CD4-positive, alpha-beta T cell treated with Interleukin-6 at 100 ng/mL for 8 hours (primary cell): Measurements from ENCODE around the gene SAMD15.
"Not testable (repeated sequence)": the region's sequence is repeated elsewhere in the genome, so short reads cannot be mapped to it uniquely, and the experiment has no call there.

ENCODE experiments used
- DNase-seq: peaks from one replicate; pipeline ENCODE4 v3.0.0-alpha.2; 2020; ENCODE audit warnings: mixed read lengths, low spot score

SAMD15 gene

DNA sequence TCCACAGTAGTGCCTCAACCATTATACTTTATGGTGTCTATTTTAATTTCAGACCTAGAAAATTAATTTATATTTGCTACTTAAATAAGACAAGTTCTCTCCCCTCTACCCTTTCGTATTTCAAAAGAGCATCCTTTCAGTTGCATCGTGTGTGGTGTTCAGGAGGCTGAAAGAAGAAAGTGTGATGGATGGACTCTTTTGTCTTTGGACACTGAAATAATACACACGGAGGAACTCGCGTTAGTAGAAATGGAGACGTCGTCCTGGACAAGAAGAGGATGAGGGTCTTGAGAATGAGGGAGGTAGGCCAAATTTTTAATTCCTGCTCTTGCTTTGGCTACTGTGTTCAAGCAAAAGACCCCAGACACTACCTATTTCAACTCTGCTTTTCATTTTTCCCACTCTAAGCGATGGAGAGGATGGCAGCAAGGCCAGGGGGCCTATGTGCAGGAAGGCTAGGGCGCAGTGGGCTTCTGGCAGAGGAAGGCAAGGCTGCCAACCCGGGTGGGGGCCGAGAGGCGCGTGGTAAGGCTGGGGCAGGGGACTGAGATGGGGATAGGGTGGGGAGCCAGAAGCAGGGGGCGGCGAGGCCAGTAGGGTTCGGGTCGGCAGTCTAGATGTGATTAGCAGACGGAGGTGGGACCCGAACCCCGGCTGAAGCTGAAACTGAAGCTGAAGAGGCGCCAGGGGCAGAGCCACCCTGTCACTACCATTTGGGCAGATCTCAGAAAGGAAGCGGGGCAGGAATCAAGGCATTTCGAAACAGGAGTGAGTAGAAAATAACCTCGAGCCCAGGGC, 1.0 kb upstream of the SAMD15 start:
- no peak for DNase-seq

DNA sequence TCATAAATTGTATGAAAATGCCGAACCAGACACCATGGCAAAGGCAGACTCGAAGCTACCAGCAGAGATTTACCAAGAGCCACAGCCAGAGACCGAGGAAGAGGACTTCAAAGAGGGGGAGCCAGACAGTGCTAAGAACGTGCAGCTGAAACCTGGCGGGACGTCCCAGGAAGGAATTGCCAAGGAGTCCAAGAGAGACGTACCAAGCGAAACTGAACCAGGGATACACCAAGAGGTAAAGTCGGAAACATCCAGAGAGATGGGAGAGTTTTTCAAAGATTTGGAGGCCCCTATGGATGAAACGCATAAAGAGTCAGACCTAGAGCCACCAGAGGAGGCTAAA, 294 bp downstream of the SAMD15 start:
- no peak for DNase-seq

DNA sequence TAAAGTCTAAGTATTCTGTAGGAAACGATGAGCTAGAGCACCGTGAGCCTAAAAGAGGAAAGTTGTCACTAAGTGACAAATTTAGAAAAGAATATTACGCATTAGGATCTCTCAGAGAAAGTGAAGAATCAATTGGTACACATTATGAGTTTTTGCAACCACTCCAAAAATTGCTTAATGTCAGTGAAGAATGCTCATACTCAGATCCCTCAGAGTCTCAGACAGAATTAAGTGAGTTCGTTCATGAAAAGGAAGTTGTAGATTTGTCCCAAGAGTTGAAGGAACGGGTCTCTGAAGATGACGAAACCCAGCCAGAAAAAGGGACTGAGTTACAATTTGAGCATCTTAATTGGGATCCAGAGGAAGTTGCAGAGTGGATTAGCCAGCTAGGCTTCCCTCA, 1.5 kb downstream of the SAMD15 start:
- DNase-seq = no peak

DNA sequence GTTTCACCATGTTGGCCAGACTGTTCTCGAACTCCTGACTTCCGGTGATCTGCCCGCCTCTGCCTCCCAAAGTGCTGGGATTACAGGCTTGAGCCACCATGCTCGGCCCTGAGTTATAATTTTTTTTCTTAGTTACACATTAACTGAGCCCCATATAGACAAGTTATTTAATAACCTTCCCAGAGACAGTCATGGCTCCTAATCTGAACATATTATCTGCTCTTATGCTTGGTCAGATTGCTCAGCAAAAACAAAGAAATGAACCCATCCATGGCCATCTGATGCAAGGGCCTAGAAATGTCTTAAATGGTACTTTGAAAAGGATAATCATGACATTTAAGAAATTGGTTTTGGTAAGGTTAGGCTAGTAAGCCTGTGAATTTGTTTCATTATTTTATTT, 13.0 kb downstream of the SAMD15 start:
- DNase-seq = no peak

DNA sequence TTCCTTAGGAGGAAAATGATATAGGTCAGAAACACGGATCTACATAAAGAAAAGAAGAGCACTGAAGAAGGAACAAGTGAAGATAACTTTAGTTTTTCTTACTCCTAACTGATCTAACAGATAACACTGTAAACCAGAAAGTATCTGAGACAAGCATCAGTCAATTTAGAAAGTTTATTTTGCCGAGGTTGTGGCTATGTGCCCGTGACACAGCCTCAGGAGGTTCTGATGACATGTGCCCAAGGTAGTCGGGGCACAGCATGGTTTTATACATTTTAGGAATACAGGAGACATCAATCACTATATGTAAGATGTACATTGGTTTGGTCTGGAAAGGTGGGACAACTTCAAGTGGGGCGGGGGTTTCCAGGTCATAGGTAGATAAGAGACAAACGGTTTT, 23.0 kb downstream of the SAMD15 start:
- no peak for DNase-seq

DNA sequence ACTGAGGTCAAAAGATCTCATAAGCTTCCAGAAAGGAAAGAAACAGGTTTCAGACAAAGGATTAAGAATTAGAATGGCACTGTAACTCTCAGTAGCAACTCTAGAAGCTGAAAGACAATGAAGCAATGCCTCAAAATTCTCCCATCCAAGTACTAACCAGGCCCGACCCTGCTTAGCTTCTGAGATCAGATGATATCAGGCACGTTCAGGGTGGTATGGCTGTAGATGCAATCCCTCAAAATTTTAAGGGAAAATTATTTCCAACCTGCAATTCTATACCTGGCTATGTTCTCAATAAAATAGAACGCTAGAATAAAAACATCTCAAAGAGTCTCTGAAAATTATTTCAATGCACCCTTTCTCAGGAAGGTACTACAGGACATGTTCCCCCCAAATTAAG, 26.6 kb downstream of the SAMD15 start:
- no peak for DNase-seq

DNA sequence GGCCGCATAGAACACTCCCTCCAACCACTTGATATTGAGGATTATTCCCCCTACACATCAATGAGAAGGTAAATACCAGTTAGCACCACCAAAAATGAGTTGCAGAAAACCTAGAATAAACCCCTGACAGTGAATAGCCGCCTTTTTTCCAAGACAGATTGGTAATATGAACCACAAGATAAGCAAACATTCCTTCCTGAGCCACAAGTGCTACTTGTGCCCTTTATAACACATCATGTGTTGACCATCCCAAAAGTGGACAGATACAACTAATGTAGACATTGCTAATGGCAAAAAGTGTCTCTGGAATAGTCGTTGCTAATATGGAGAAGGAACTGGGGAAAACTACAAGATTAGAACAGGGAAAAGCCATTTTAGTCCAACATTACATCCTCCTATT, 28.9 kb downstream of the SAMD15 start:
- no peak for DNase-seq

DNA sequence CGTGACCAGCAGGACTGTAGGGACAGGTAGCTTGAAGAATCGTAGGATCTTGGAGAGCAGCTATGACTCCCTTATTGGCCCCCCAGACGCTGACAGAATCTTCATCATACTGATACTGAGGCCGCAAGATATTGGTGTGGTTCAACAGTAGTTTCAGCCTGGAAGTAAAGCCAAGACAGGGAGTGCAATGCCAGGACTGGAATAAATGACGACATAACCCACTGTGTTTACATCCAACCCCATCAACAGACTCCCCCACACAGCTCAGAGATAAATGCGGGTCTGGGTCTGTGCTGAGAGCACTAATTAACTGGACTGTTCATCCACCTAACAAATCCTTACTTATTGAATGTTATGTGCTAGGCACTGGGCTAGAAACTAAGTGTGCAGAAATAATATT, 29.5 kb downstream of the SAMD15 start:
- DNase-seq = no peak

DNA sequence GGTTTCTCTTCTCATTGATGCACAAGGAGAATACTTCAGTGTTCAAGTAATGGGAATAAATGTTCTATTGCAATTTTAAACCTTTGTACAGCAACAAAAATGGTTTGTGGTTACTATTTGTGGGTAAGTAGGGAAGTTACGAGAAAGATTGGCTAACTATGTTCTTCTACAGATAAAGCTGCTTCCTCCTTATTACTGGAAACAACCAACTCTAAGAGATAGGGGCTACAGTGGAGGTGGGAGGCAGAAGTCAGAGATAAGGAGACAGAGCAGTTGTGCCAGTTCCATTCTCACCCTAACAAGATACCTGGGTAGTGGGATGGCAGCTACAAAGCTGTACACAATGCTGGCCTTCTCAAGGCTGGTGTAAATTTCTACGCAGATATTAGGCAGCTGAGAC, 30.0 kb downstream of the SAMD15 start:
- no peak for DNase-seq

DNA sequence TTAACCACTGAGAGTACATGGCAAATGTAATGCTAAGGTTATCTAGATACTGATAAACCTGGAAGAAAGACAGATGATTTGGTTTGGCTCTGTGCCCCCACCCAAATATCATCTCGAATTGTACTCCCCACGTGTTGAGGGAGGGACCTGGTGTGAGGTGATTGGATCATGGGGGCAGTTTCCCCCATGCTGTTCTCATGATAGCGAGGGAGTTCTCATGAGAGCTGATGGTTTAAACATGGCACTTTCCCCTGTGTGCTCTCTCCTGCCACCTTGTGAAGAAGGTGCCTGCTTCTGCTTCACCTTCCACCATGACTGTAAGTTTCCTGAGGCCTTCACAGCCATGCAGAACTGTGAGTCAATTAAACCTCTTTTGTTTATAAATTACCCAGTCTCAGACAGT, 32.0 kb downstream of the SAMD15 start:
- DNase-seq = no peak

DNA sequence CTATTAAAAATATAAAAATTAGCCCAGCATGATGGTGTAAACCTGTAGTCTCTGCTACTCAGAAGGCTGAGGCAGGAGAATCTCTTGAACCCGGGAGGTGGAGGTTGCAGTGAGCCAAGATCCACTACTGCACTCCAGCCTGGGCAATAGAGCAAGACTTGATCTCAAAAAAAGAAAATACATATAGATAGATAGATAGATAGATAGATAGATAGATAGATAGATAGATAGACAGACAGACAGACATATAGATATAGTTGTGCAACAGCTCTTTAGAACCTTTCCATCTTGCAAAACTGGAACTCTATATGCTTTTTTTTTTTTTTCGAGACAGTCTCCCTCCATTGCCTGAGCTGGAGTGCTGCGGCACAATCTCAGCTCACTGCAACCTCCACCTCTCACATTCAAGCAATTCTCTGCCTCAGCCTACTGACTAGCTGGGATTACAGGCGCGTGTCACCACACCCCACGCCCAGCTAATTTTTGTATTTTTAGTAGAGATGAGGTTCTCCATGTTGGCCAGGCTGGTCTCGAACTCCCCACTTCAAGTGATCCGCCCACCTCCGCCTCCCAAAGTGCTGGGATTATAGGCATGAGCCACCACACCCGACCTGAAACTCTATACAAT, 38.3 kb downstream of the SAMD15 start:
- DNase-seq = not testable (repeated sequence)

DNA sequence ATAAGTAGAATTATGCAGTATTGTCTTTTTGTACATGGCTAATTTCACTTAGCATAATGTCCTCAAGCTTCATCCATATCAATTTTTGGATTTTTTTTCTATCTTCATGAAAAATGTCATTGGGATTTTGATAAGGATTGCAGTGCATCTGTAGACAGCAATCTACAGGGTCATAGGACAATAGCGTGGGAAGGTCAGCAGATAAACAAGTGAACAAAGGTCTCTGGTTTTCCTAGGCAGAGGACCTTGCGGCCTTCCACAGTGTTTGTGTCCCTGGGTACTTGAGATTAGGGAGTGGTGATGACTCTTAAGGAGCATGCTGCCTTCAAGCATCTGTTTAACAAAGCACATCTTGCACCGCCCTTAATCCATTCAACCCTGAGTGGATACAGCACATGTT, 38.9 kb downstream of the SAMD15 start:
- DNase-seq = not testable (repeated sequence)

DNA sequence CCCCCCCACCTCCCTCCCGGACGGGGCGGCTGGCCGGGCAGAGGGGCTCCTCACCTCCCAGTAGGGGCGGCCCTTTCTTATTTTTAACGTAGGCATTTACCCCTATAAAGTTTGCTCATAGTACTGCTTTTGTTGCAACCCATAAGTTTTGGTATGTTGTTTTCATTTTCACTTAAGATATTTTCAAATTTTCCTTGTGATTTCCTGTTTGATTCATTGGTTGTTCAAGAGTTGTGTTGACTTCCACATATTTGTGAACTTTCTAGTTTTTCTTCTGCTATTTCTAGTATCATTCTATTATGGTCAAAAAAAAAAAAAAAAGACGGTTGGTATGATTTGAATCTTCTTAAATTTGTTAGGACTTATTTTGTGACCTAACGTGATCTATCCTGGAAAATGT, 39.7 kb downstream of the SAMD15 start:
- no peak for DNase-seq

DNA sequence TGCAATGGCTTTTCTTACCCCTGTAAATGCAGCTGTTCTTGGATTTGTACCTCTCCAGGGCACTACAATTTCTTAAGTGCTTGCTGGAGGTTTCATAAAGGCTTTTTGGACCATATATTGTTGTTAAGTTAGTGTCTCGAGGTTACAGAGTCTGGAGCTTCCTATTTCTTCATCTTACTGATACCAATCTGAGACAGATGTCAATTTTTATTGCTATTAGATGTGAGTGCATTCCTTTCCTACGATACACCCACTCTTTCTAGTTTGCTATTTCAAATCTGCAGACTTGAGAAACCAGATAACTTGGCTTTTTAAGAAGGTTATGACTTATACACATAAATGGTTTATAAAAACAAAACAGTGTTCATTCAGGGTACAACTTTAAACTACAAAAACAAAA, 44.0 kb downstream of the SAMD15 start:
- no peak for DNase-seq

DNA sequence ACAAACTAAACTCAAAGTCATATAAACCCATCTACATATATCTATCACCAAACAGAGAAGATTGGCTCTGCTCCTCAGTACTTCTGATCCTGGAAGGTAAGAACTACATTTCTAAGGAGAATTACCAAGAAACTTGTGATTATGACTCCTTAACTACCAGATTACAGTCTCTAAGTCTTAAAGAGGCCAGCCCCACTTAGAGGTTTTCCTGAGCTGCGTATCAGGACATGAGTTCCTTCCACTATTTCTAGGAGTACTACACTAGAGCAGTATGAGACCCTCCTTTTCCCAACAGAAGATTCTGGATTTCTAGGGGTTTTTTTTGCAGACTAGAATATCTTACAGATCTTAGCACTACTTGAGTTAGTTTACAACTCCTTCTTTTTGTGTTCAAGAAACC, 46.2 kb downstream of the SAMD15 start, which contains the start of gene NOXRED1:
Gene NOXRED1, minus strand, starts transcription at position 101 of the 400 bp plus-strand sequence. CDS start 634 bp downstream, outside the sequence.
- DNase-seq = no peak

DNA sequence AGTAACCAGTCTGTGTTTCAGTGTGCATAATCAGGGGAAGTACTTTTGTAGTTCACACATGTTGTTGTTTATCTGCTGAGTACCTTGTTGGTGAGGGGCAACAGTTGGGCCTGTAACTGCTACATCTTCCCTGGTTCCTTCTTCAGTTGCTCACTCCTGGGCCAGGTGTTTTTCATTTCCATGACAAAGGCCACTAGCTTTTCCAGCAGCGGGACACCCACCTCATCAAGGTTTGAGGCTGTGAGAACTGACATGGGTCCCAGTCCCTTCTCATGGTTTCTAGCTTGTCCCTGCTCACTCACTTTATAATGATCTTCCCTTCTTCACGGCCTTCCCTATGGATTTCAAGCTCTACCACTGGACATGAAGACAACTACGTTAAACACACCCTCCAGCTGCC, 47.7 kb downstream of the SAMD15 start:
- no peak for DNase-seq

DNA sequence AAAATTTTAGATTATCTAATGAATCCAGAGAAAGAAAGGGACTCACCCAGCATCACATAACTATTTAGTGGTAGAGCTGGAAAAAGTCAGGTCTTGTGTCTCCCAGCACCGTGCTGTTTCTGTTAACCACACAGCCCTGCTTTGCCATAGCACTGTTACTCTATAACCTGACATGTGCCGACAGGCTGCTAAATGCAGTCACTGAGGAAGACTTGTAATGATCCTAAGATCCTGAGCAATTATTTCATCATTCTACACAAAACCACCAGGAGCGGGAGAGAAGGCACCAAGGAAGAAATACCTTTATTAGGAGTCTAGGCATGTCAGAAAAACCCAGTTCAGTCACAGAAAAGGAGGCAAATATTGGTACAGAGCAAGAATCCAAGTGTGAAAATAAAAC, 49.2 kb downstream of the SAMD15 start:
- no peak for DNase-seq

DNA sequence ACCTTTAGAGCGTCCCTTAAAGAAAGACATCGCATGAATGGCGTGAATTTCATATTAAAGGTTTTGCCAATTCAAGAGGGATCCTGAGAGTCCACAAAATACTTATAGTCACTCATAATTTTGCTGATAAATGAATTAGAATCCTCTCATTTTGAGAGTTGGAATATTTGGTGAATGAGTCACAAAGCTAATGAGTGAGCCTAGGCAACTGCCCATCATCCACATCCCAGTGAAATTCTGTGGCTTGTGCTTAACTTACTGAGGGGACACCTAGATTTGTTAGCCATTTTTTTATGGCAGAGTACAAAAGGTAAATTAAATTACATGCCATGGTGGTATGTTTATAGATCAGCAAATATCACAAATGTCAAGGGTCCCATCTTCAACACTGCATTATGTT, 58.9 kb downstream of the SAMD15 start:
- DNase-seq = no peak

DNA sequence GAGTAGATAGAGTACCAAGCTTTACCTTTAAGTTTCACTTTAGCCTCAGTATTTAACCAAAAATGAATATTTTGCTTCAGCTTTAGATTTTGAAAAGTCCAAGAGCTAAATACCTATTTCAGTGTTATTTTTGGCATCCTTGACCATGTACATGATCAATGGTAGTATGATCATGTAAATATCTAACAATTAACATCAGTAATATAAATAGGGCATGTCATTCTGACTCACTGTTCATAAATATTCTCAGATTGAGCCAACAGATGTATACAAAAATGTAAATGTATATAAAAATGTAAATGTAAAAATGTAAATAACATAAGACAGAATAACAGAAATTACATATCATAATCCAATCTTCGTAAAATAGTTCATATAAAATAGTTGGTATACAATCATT, 61.4 kb downstream of the SAMD15 start:
- no peak for DNase-seq

DNA sequence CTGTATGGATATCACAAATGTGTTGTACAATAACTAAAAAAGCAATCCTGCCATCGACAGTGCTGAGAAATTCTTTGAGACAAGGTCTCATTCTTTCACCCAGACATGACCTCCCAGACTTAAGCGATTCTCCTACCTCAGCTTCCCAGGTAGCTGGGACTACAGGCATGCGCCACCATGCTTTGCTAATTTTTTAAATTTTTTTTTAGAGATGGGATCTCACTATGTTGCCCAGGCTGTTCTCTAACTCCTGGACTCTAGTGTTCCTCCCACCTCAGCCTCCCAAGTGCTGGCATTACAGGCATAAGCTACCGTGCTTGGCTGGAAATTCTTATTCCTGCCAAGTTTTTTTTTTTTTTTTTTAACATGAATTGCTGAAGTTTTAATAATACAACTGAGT, 62.7 kb downstream of the SAMD15 start:
- DNase-seq = no peak
